GM19452 (cell line): Measurements from ENCODE around the gene BANP.
"Not testable (repeated sequence)": the region's sequence is repeated elsewhere in the genome, so short reads cannot be mapped to it uniquely, and the experiment has no call there.

Experiments
- ATAC-seq: cut with Tn5 transposase; IDR thresholded peaks from one replicate; pipeline ENCODE4 v1.9.1; 2021; ENCODE audit not compliant: unreplicated experiment

Gene BANP

DNA sequence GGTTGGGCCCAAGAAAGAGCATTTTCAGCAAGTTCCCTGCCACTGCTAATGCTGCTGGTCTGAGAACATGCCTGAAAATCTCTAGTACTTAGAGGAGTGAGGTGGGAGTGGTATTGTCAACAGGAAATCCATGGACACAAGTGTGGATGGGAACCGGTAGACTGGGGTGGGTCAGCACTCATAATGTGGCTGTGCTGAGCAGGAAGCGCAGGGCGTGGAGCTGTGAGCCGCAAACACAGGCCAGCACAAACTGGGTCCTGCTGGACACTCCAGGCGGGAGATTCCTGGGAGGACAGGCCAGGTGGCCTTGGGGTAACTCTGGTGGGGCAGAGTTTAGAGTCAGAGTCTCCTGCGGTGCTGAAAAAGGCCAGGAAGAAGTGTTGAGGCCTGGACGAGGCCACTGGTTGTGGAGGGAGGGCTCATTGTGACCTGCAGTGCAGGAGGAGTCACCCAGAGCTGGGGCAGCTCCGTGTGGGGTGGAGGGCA is 62.6 kb downstream of the BANP start:
- ATAC-seq: no peak

GRCh38 chr16:88014252-88014781 is 63.1 kb downstream of the BANP start:
- ATAC-seq: no peak

GRCh38 chr16:88014954-88015805 is 63.9 kb downstream of the BANP start:
- ATAC-seq: no peak

DNA sequence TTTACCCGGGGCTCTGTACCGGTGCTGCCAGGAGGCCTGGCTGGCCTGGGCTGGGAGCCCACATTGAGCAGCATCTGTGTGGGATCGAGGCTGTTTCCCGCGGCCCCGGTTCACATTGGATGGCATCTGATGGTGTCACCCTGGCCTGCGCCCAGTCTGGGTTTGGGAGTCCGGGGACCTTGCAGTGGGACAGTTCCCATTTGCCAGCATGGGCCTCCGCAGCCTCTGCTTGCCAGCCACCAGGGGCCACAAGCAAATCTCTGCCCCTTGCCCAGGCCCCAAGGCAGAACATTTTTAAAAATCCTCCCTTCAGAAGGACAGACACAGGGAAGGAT is 64.5 kb downstream of the BANP start:
- no peak for ATAC-seq

- not testable (repeated sequence) for ATAC-seq
Observed at GRCh38 chr16:88016386-88016785, 65.2 kb downstream of the BANP start.

DNA sequence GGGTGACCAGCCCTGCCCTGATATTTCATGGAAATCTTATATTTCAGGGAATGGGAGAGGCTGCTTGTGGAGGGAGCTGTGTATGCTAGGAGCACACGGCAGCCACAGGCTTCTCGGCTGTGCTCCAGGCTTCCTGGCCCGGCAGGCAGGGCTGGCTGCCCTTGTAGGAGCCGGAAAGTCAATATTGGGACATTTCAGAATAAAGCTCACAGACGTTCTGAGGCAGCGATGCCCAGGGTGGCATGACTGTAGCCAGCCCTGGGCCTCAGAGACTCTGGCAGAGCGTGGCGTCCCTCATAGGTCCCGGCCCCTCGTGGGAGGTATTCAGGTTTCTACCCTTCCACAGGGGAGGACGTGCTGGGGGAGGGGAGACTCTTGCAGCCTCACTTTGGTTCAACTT is 65.7 kb downstream of the BANP start:
- no peak for ATAC-seq

DNA sequence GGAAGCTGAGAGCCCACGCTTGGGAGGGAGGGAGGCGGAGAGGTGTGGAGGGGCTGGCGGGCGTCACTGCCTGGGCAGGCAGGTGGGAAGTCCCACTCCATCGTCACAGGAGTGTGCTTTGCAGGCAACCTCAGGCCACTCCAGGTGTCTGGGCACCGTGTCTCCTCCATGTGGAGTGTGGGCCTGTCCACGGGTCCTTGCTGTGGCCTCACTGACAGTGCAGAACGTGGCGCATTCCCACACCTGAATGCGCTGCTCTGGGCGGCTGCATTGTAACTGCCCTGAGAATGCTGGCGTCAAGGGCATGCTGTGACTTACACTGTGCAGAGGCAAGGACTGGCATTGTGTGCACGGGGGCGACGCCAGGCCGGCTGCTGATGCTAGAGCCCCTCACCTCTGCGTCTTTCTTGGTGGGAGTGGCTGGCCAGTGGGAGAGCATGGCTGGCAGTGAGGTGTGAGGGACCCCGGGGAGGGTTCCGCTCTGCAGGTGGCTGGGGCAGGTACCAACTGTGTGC is 66.4 kb downstream of the BANP start:
- ATAC-seq: no peak

- not testable (repeated sequence) for ATAC-seq
Observed at GRCh38 chr16:88018382-88018781, 67.1 kb downstream of the BANP start.

GRCh38 chr16:88019041-88019820 is 68.0 kb downstream of the BANP start:
- ATAC-seq: not testable (repeated sequence)

- no peak for ATAC-seq
Observed at GRCh38 chr16:88019821-88020515, 68.7 kb downstream of the BANP start.

DNA sequence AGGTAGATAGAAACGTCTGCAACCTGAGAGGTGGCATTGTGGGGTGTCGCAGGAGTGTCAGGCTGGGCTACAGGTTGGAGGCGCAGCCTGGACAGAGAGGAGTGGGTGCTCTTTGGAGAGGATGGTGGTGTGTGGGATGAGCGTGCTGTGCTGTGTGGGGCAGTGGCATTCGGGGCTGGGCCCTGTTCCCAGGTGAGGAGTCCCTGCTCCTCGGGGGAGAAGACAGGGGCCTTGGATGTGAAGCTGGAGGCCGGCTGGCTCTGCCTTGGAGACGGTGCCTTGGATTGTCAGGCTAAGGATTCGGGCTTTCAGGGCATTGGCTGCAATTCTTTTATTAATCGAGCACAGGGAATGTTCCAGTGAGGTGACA is 69.3 kb downstream of the BANP start:
- ATAC-seq: no peak

GRCh38 chr16:88021041-88021970 is 70.1 kb downstream of the BANP start:
- not testable (repeated sequence) for ATAC-seq

GRCh38 chr16:88022076-88023042 is 71.1 kb downstream of the BANP start:
- no peak for ATAC-seq

- no peak for ATAC-seq
Observed at GRCh38 chr16:88023366-88023765, 72.1 kb downstream of the BANP start.

DNA sequence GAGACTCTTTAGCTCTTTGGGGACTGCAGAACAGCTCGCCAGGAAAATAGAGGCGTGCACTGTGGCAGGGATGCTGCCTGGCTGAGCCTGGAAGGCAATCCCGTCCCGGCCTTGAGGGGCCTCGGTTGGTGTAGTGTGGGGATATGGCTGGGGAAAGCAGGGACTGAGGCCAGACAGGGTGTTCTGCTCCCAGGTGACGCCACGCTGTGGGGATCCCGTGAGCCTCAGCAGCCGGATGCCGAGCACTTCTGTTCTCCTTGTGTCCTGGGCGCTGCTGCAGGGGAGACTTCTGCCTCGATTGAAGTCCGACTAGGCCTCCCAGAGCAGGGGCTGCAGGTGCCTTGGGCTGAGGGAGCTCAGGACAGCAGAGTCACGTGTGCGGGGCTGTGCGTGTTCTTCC is 72.6 kb downstream of the BANP start:
- no peak for ATAC-seq

GRCh38 chr16:88024491-88025085 is 73.4 kb downstream of the BANP start:
- ATAC-seq: not testable (repeated sequence)

DNA sequence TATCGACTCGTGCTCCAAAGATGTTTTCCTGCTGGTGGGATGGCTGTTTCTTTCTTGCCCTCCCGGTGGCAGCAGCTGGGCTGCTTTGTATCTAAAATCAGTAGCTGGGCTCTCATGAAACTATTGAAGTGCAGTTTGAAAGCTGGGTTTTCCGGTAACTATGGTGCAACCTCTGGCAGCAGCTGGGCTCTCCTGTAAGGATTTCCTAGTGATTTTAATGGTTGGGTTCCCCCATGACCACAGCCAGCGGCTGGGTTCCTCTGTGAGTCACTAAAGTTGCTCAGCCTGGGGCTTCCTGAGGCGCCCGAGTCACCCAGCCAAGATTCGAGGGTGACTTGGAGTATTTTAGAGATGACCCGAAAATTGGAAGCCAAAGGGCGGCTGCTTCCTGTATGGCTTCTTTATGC is 73.9 kb downstream of the BANP start:
- ATAC-seq: not testable (repeated sequence)

GRCh38 chr16:88025828-88026555 is 74.8 kb downstream of the BANP start:
- ATAC-seq: not testable (repeated sequence)
